HFF-Myc (cell line): ENCODE measurements around the gene RAC3.

Source experiments
- DNase-seq: peaks from one replicate; pipeline ENCODE4 v3.0.0-alpha.2; 2011; ENCODE audit warnings: low read depth; ENCODE audit errors: extremely low read depth
- H3K4me3 ChIP-seq: replicated peaks from 2 replicates; pipeline ENCODE4 v1.5.1; 2011; ENCODE audit warnings: low read depth, mild to moderate bottlenecking, control low read depth, low read length
- CTCF ChIP-seq: IDR thresholded peaks from 2 replicates; pipeline ENCODE4 v1.5.1; 2012; ENCODE audit warnings: mild to moderate bottlenecking, low read depth, low read length, control low read depth; ENCODE audit errors: missing control alignments

RAC3 gene

GRCh38 chr17:82050152-82050760, 18.8 kb downstream of the RAC3 start:
- peak overlapping the region; percentile 87 for H3K4me3 ChIP-seq
- TF ChIP-seq CTCF = no peak
- DNase-seq = no peak

GRCh38 chr17:82050761-82051641, 19.5 kb downstream of the RAC3 start:
- peak overlapping the region; percentile 87 for H3K4me3 ChIP-seq
- DNase-seq = no peak
- no peak for TF ChIP-seq CTCF

GRCh38 chr17:82051776-82052637, 20.5 kb downstream of the RAC3 start, which contains the start of the genes GPS1 and RFNG:
GPS1 (plus strand) TSS chr17:82051898; CDS start chr17:82051932, 34 bp downstream.
RFNG (minus strand) TSS chr17:82051811; CDS start chr17:82051766, 45 bp downstream.
- H3K4me3 ChIP-seq = peak within 1 kb of the TSS; percentile 87
- no peak for DNase-seq
- no peak for TF ChIP-seq CTCF

GRCh38 chr17:82052638-82053059, 21.2 kb downstream of the RAC3 start:
- TF ChIP-seq CTCF = no peak
- DNase-seq = no peak
- peak overlapping the region; percentile 87 for H3K4me3 ChIP-seq

- TF ChIP-seq CTCF = no peak
- DNase-seq = no peak
- H3K4me3 ChIP-seq = peak overlapping the region; percentile 87
Measured at GRCh38 chr17:82053130-82053529, 21.7 kb downstream of the RAC3 start.

GRCh38 chr17:82053556-82054263, 22.2 kb downstream of the RAC3 start:
- peak overlapping the region; percentile 87 for H3K4me3 ChIP-seq
- no peak for DNase-seq
- no peak for TF ChIP-seq CTCF
